OCI-LY1 (cell line): Measurements from ENCODE around the gene CLDN19.

ENCODE experiments used
- H2AFZ ChIP-seq: fragments of 200-600 bp; sonication (generic), shearing (Covaris generic); 2 replicates; pipeline ENCODE4 v1.6.0; 2014; ENCODE audit warnings: antibody characterized with exemption, mild to moderate bottlenecking, low read length
- H3F3A ChIP-seq: fragments of 200-600 bp; sonication (generic), shearing (Covaris generic); 2 replicates; pipeline ENCODE4 v1.6.0; 2014; ENCODE audit warnings: mild to moderate bottlenecking, antibody characterized with exemption, low read length, moderate library complexity; ENCODE audit not compliant: insufficient read depth
- H3K27ac ChIP-seq: fragments of 200-600 bp; sonication (generic); 2 replicates; pipeline ENCODE4 v1.5.1; 2014; ENCODE audit warnings: low read length, mixed run types, mild to moderate bottlenecking, low read depth; ENCODE audit not compliant: poor library complexity, severe bottlenecking
- H3K27me3 ChIP-seq: fragments of 200-600 bp; sonication (generic); 2 replicates; pipeline ENCODE4 v1.6.0; 2014; ENCODE audit warnings: antibody characterized with exemption, mild to moderate bottlenecking, low read length, moderate library complexity; ENCODE audit not compliant: insufficient read depth
- H3K36me3 ChIP-seq: fragments of 200-600 bp; sonication (generic); 2 replicates; pipeline ENCODE4 v1.6.1; 2014; ENCODE audit warnings: mild to moderate bottlenecking, antibody characterized with exemption, low read length, moderate library complexity, mixed read lengths; ENCODE audit not compliant: insufficient read depth
- H3K4me1 ChIP-seq: fragments of 200-600 bp; sonication (generic); 2 replicates; pipeline ENCODE4 v1.5.1; 2014; ENCODE audit warnings: mild to moderate bottlenecking, low read length, moderate library complexity; ENCODE audit not compliant: insufficient read depth, severe bottlenecking
- H3K4me2 ChIP-seq: fragments of 200-600 bp; sonication (generic), shearing (Covaris generic); 2 replicates; pipeline ENCODE4 v1.6.1; 2014; ENCODE audit warnings: low read length
- H3K4me3 ChIP-seq: fragments of 200-600 bp; sonication (generic); 2 replicates; pipeline ENCODE4 v1.5.1; 2014; ENCODE audit warnings: low read length, low read depth, mild to moderate bottlenecking, mixed read lengths; ENCODE audit not compliant: poor library complexity, severe bottlenecking
- H3K79me2 ChIP-seq: fragments of 200-600 bp; shearing (Covaris generic); 2 replicates; pipeline ENCODE4 v1.6.1; 2016; ENCODE audit warnings: mixed run types, low read length, mixed read lengths; ENCODE audit not compliant: insufficient read depth
- H3K9ac ChIP-seq: fragments of 200-600 bp; sonication (generic), shearing (Covaris generic); 2 replicates; pipeline ENCODE4 v1.6.1; 2014; ENCODE audit warnings: mild to moderate bottlenecking, low read length, mixed read lengths
- H3K9me2 ChIP-seq: fragments of 200-600 bp; sonication (generic), shearing (Covaris generic); 2 replicates; pipeline ENCODE4 v1.6.1; 2014; ENCODE audit warnings: low read depth, mild to moderate bottlenecking, low read length, mixed read lengths
- H3K9me3 ChIP-seq: fragments of 200-600 bp; shearing (Covaris generic); 2 replicates; pipeline ENCODE4 v1.6.1; 2014; ENCODE audit warnings: low read length, mixed read lengths
- H4K20me1 ChIP-seq: fragments of 200-600 bp; sonication (generic), shearing (Covaris generic); 2 replicates; pipeline ENCODE4 v1.6.0; 2016; ENCODE audit warnings: mild to moderate bottlenecking, low read length; ENCODE audit not compliant: insufficient read depth
- EZH2 ChIP-seq: fragments of 200-600 bp; sonication (generic), shearing (Covaris generic); IDR thresholded peaks from 2 replicates; pipeline ENCODE4 v1.8.0; 2017; ENCODE audit warnings: borderline replicate concordance, mixed run types, mild to moderate bottlenecking, antibody characterized with exemption, low read length, moderate library complexity, mixed read lengths
- TF ChIP-seq, protein P1 (sequence below): fragments of 200-600 bp; sonication (generic), shearing (Covaris generic); IDR thresholded peaks from 2 replicates; pipeline ENCODE4 v1.5.1; 2017; ENCODE audit warnings: mild to moderate bottlenecking, antibody characterized with exemption, low read length, moderate library complexity, mixed read lengths

Gene CLDN19

DNA sequence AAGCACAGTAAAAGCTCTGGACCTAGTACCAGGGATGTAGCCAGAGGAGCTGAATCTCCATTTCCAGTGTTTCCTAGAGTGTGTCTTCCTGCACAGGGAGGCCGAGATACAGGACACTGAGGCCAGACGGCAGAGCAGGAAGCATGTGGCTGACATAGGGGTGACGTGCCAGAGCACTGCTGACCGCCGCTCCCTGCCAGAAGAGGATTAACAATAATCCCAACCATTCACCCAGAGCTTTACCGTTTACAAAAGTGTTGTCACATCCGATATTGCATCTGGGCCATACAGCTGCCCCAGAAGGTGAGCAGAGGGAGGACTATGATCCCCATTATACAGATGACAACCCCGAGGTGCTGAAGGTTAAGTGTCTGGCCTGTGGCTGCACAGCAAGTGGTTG, 5.8 kb upstream of the CLDN19 start:
- no peaks in the 10 kb centered on the region for H4K20me1 ChIP-seq
- no peak overlapping the region for H2AFZ ChIP-seq
- H3K9me2 ChIP-seq, result no peaks in the 10 kb centered on the region
- H3K4me2 ChIP-seq, result no peak overlapping the region
- H3K79me2 ChIP-seq, result no peaks in the 10 kb centered on the region
- TF ChIP-seq, protein P1, sequence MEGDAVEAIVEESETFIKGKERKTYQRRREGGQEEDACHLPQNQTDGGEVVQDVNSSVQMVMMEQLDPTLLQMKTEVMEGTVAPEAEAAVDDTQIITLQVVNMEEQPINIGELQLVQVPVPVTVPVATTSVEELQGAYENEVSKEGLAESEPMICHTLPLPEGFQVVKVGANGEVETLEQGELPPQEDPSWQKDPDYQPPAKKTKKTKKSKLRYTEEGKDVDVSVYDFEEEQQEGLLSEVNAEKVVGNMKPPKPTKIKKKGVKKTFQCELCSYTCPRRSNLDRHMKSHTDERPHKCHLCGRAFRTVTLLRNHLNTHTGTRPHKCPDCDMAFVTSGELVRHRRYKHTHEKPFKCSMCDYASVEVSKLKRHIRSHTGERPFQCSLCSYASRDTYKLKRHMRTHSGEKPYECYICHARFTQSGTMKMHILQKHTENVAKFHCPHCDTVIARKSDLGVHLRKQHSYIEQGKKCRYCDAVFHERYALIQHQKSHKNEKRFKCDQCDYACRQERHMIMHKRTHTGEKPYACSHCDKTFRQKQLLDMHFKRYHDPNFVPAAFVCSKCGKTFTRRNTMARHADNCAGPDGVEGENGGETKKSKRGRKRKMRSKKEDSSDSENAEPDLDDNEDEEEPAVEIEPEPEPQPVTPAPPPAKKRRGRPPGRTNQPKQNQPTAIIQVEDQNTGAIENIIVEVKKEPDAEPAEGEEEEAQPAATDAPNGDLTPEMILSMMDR, result no peak
- TF ChIP-seq EZH2, result no peak
- no peak overlapping the region for H3K4me3 ChIP-seq
- no peaks in the 10 kb centered on the region for H3F3A ChIP-seq
- H3K4me1 ChIP-seq, result no peaks in the 10 kb centered on the region
- no peak overlapping the region for H3K9ac ChIP-seq
- peaks cover 24% of the 10 kb centered on the region for H3K36me3 ChIP-seq
- no peak overlapping the region for H3K27ac ChIP-seq
- no peaks in the 10 kb centered on the region for H3K27me3 ChIP-seq
- H3K9me3 ChIP-seq, result no peaks in the 10 kb centered on the region

DNA sequence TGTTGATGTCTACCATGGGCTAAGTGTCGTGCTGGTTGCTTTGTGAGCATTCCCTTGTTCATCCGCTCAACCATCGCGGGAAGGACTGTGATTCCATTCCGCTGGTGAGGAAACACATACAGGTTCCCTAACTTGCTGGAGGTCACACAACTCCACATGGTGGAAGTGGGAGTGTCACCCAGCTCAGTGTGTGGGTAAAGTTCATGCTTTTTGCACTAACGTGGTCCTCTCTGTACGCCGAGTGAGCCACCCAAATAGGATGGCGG, 4.0 kb upstream of the CLDN19 start:
- Histone ChIP-seq H3K27ac (no peak overlapping the region), H3K79me2 (no peaks in the 10 kb centered on the region), H2AFZ (no peak overlapping the region), H3K9me2 (no peaks in the 10 kb centered on the region), H3K9ac (no peak overlapping the region), H3K4me3 (no peak overlapping the region), H3K27me3 (no peaks in the 10 kb centered on the region), H3K9me3 (no peaks in the 10 kb centered on the region), H4K20me1 (no peaks in the 10 kb centered on the region), H3K36me3 (peaks cover 15% of the 10 kb centered on the region), H3K4me1 (no peaks in the 10 kb centered on the region), H3F3A (no peaks in the 10 kb centered on the region), H3K4me2 (no peak overlapping the region)
- TF ChIP-seq, protein P1, result no peak

GRCh38 chr1:42743317-42744147, 3.5 kb upstream of the CLDN19 start:
- H3K36me3 ChIP-seq, result peaks cover 15% of the 10 kb centered on the region
- H3K27me3 ChIP-seq, result no peaks in the 10 kb centered on the region
- no peak overlapping the region for H3K9ac ChIP-seq
- H2AFZ ChIP-seq, result no peak overlapping the region
- no peaks in the 10 kb centered on the region for H3F3A ChIP-seq
- no peaks in the 10 kb centered on the region for H3K9me3 ChIP-seq
- no peaks in the 10 kb centered on the region for H4K20me1 ChIP-seq
- H3K79me2 ChIP-seq, result no peaks in the 10 kb centered on the region
- H3K27ac ChIP-seq, result no peak overlapping the region
- no peak overlapping the region for H3K4me3 ChIP-seq
- no peak for TF ChIP-seq EZH2
- TF ChIP-seq, protein P1, result no peak
- no peak overlapping the region for H3K4me2 ChIP-seq
- H3K4me1 ChIP-seq, result no peaks in the 10 kb centered on the region
- no peaks in the 10 kb centered on the region for H3K9me2 ChIP-seq
